ENCODE data around the gene C6orf163. TPM values are rescaled to one million over a fixed set of nuclear protein-coding genes. Genes with fewer than 3 reads are reported as not detected.
A peak's percentile ranks its signal among the peaks of the same experiment; 100 is the strongest.

The C6orf163 gene
- total RNA-seq, 1 donor from 2014 or later = 2.1 TPM

DNA sequence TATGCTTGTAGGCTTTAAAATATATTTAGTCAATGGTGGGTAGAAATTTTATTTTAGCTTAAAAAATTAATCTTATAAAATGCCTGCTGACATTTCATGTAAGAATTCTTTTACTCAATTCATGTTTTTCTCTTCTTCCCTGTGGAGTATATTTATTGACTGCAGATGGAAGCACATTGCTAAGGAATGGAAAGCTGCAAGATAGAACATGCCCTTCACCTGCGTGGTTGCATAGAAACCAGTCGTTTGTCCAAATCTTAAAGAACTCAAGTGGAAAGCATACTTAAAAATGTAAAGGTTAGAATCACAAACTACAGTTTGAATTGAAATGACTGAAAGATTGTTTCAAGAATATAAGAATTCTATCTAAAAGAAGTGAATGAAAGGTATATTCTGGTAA, 30.7 kb downstream of the C6orf163 start:
- no peak overlapping the region for H3K4me3 ChIP-seq
- H3K9me3 ChIP-seq = no peaks in the 10 kb centered on the region
- H3K4me1 ChIP-seq = no peaks in the 10 kb centered on the region
- DNase-seq (no peak), ATAC-seq (no peak)
- H3K36me3 ChIP-seq = no peaks in the 10 kb centered on the region
- intact Hi-C loops (cut with DNase I) = no loop called here
- TF ChIP-seq, protein P1, sequence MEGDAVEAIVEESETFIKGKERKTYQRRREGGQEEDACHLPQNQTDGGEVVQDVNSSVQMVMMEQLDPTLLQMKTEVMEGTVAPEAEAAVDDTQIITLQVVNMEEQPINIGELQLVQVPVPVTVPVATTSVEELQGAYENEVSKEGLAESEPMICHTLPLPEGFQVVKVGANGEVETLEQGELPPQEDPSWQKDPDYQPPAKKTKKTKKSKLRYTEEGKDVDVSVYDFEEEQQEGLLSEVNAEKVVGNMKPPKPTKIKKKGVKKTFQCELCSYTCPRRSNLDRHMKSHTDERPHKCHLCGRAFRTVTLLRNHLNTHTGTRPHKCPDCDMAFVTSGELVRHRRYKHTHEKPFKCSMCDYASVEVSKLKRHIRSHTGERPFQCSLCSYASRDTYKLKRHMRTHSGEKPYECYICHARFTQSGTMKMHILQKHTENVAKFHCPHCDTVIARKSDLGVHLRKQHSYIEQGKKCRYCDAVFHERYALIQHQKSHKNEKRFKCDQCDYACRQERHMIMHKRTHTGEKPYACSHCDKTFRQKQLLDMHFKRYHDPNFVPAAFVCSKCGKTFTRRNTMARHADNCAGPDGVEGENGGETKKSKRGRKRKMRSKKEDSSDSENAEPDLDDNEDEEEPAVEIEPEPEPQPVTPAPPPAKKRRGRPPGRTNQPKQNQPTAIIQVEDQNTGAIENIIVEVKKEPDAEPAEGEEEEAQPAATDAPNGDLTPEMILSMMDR (IDR thresholded peaks at IDR 0.05) = no peak
- no peak overlapping the region for H3K27ac ChIP-seq
- no peaks in the 10 kb centered on the region for H3K27me3 ChIP-seq

DNA sequence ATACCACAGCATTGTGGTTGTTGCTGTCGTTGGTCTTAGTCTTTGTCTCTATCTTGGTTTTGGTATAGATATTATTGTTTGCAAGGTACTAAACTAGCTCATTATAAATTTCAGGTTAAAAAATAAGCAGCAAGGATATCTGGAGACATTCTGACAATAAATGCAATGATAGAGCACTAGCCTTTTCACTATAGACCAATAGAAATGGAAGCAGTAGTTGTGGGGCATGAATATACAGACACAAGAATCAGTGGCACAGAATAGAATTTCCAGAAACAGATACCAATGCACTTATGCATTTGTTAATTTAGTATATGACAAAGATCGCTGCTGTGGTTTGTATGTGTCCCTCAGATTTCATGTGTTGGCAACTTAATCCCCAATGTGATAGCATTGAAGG, 32.0 kb downstream of the C6orf163 start:
- ATAC-seq = no peak
- Histone ChIP-seq H3K36me3 (no peaks in the 10 kb centered on the region), H3K4me3 (no peak overlapping the region), H3K9me3 (no peaks in the 10 kb centered on the region), H3K4me1 (no peaks in the 10 kb centered on the region), H3K27ac (no peak overlapping the region), H3K27me3 (no peaks in the 10 kb centered on the region)
- TF ChIP-seq, protein P1 (IDR thresholded peaks at IDR 0.05) = no peak
- no peak for DNase-seq
- intact Hi-C loops (cut with DNase I) = no loop called here

DNA sequence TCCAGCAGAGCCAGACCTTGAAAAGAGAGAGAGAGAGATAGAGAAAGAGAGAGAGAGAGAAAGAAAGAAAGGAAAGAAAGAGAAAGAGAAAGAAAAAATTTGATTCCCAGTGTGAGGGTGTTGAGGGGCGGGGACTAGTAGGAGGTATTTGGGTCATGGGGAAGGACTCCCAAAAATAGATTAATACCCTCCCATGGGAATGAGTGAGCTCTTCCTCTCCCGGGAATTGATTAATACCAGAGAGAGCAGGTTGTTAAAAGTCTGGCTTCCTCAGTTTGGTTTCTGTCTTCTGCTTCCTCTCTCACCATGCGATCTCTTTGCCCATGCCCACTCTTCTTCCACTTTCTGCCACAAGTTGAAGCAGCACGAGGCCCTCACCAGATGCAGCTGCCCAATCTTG, 34.3 kb downstream of the C6orf163 start:
- peak; percentile 49 for ATAC-seq
- TF ChIP-seq, protein P1 (IDR thresholded peaks at IDR 0.05) = no peak
- H3K9me3 ChIP-seq = no peaks in the 10 kb centered on the region
- H3K36me3 ChIP-seq = no peaks in the 10 kb centered on the region
- no peak overlapping the region for H3K27ac ChIP-seq
- no peak overlapping the region for H3K4me3 ChIP-seq
- intact Hi-C loops (cut with DNase I) = no loop called here
- DNase-seq = no peak
- no peaks in the 10 kb centered on the region for H3K27me3 ChIP-seq
- H3K4me1 ChIP-seq = no peaks in the 10 kb centered on the region

DNA sequence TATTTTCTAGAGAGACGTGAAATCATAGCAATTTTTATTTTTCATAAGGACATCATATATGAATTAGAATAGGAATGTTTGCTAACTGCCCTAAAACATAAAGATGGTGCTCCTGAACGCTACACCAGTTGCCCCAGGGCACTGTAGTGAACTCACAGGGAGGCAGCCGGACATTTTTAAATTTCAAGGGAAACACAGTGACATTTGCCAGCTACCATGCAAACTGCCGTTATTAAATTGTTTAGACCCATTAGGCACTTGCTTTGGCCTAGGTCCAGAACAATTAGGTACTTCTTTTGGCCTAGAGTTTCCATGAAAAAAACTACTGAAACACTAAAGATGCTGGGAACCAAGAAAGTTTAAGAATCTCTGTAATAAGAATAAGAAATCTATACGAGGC, 38.2 kb downstream of the C6orf163 start:
- Histone ChIP-seq H3K27me3 (no peaks in the 10 kb centered on the region), H3K4me3 (no peak overlapping the region), H3K4me1 (no peaks in the 10 kb centered on the region), H3K27ac (no peak overlapping the region), H3K9me3 (no peaks in the 10 kb centered on the region), H3K36me3 (no peaks in the 10 kb centered on the region)
- intact Hi-C loops (cut with DNase I) = no loop called here
- DNase-seq (no peak), ATAC-seq (no peak)
- TF ChIP-seq, protein P1 (IDR thresholded peaks at IDR 0.05) = no peak

DNA sequence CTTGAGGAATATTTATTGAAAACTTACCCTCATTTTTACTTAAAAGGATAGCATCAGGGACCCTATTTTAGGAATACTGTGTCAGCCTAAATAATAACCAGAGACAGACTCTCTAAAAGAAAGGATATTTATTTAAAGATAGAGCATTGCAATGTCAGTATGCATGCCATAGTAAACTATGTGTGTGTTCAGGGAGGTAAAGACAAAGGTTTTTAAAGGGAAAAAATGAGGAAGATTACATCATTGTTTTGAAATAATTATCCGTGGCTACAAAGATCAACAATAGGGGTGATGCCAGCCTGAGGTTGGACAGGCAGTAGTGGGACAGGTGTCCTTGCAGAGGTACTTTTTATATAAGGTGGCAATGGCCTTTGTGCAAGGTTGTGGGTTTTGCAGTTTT, 39.4 kb downstream of the C6orf163 start:
- no peaks in the 10 kb centered on the region for H3K9me3 ChIP-seq
- TF ChIP-seq, protein P1 (IDR thresholded peaks at IDR 0.05) = no peak
- no peak overlapping the region for H3K27ac ChIP-seq
- no peaks in the 10 kb centered on the region for H3K4me1 ChIP-seq
- H3K36me3 ChIP-seq = no peaks in the 10 kb centered on the region
- DNase-seq (no peak), ATAC-seq (no peak)
- intact Hi-C loops (cut with DNase I) = no loop called here
- H3K27me3 ChIP-seq = no peaks in the 10 kb centered on the region
- H3K4me3 ChIP-seq = no peak overlapping the region

DNA sequence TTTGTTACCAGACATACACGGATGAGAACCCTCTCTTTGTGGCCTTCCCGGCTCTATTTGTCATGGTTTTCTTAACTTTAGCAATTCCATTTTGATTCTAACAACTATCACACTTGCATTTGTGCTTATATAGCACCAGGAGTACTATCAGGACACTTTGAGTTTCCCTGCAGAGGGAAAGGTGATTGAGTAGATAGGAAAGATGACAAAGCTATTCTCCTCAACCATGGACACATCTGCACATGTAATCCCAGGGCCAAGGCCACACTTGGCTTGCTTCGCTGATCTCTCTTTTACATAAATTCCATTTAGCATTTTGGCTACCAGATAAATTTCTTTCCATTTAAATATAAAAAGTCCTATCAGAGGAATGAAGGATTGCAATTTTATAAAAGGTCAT, 39.8 kb downstream of the C6orf163 start:
- intact Hi-C loops (cut with DNase I) = no loop called here
- no peak for ATAC-seq
- Histone ChIP-seq H3K4me1 (no peaks in the 10 kb centered on the region), H3K9me3 (no peaks in the 10 kb centered on the region), H3K36me3 (no peaks in the 10 kb centered on the region), H3K27ac (no peak overlapping the region), H3K4me3 (no peak overlapping the region), H3K27me3 (no peaks in the 10 kb centered on the region)
- TF ChIP-seq, protein P1 (IDR thresholded peaks at IDR 0.05) = no peak
- DNase-seq = no peak

Measured in upper lobe of right lung (tissue), 1 donor.